Gastroesophageal sphincter (tissue), 3 donors: ENCODE measurements around the gene FGF14.

Experiments
- EP300 ChIP-seq: sonication (generic); formaldehyde crosslinking; IDR thresholded peaks from one replicate; pipeline ENCODE4 v1.6.1; 2017; ENCODE audit warnings: antibody characterized with exemption, mild to moderate bottlenecking
- POLR2A ChIP-seq, 2 donors: fragments of 450-650 bp; IDR thresholded peaks; one replicate each; pipeline ENCODE4 v1.6.1; 2017; ENCODE audit warnings: antibody characterized with exemption in 2 of 2, mild to moderate bottlenecking in 2 of 2, moderate library complexity in 1 of 2
- POLR2AphosphoS5 ChIP-seq: sonication (generic); formaldehyde crosslinking; IDR thresholded peaks from one replicate; pipeline ENCODE4 v1.6.1; 2017; ENCODE audit warnings: antibody characterized with exemption
- TF ChIP-seq, protein P1 (sequence below), 4 experiments: fragments of 200-600 bp in 2 of 4; fragments of 450-650 bp in 2 of 4; sonication (generic) in 1 of 4; IDR thresholded peaks; one replicate each; pipeline ENCODE4 v1.5.1; 2017 to 2019; ENCODE audit warnings: antibody characterized with exemption in 4 of 4, mild to moderate bottlenecking in 2 of 4, moderate library complexity in 2 of 4

GRCh38 chr13:102208347-102208746 lies 193.5 kb downstream of the FGF14 start:
- TF ChIP-seq, protein P1, sequence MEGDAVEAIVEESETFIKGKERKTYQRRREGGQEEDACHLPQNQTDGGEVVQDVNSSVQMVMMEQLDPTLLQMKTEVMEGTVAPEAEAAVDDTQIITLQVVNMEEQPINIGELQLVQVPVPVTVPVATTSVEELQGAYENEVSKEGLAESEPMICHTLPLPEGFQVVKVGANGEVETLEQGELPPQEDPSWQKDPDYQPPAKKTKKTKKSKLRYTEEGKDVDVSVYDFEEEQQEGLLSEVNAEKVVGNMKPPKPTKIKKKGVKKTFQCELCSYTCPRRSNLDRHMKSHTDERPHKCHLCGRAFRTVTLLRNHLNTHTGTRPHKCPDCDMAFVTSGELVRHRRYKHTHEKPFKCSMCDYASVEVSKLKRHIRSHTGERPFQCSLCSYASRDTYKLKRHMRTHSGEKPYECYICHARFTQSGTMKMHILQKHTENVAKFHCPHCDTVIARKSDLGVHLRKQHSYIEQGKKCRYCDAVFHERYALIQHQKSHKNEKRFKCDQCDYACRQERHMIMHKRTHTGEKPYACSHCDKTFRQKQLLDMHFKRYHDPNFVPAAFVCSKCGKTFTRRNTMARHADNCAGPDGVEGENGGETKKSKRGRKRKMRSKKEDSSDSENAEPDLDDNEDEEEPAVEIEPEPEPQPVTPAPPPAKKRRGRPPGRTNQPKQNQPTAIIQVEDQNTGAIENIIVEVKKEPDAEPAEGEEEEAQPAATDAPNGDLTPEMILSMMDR (IDR thresholded peaks at IDR 0.05) = no peak
- TF ChIP-seq POLR2A (IDR thresholded peaks at IDR 0.05) (no peak), EP300 (no peak), POLR2AphosphoS5 (no peak)
